Adrenal gland (tissue), 12 donors: ENCODE results near the gene RNF146. TPM values are rescaled to one million over a fixed set of nuclear protein-coding genes. Genes with fewer than 3 reads are reported as not detected.
"Not testable (repeated sequence)": the region's sequence is repeated elsewhere in the genome, so short reads cannot be mapped to it uniquely, and the experiment has no call there.

ENCODE experiments used
- DNase-seq, 7 donors: peaks; one replicate each; pipeline ENCODE4 v3.0.0-alpha.2; 2019 to 2020
- H3K27ac ChIP-seq, 5 donors: fragments of 200-600 bp; sonication (generic) in 4 of 5; 1 replicate in 3 of 5; 2 replicates in 2 of 5; pipeline versions ENCODE4 v1.5.1 to v1.8.0; 2016 to 2020; ENCODE audit warnings: mild to moderate bottlenecking in 1 of 5
- H3K27me3 ChIP-seq: fragments of 200-600 bp; 2 replicates; pipeline ENCODE4 v1.8.0; 2021
- H3K36me3 ChIP-seq, 2 donors: fragments of 200-600 bp; replicated peaks in 1 of 2; 1 replicate in 1 of 2; 2 replicates in 1 of 2; pipeline versions ENCODE4 v1.5.1 to v1.8.0; 2018 to 2022
- H3K4me1 ChIP-seq, 2 donors: fragments of 200-600 bp; replicated peaks in 1 of 2; 1 replicate in 1 of 2; 2 replicates in 1 of 2; pipeline versions ENCODE4 v1.5.1 to v1.8.0; 2018 to 2021
- H3K4me3 ChIP-seq, 4 donors: fragments of 200-600 bp; sonication (generic) in 3 of 4; one replicate each; pipeline ENCODE4 v1.5.1; 2016 to 2018
- H3K9me3 ChIP-seq, 3 donors: fragments of 200-600 bp; sonication (generic) in 1 of 3; replicated peaks in 1 of 3; 1 replicate in 2 of 3; 2 replicates in 1 of 3; pipeline versions ENCODE4 v1.5.1 to v1.8.0; 2016 to 2021
- POLR2A ChIP-seq, 2 donors: fragments of 450-650 bp; IDR thresholded peaks; one replicate each; pipeline ENCODE4 v1.6.1; 2017; ENCODE audit warnings: antibody characterized with exemption in 2 of 2, mild to moderate bottlenecking in 2 of 2, moderate library complexity in 1 of 2
- WGBS, 4 donors: extraction: QIAGEN DNeasy Blood & Tissue Kit in 2 of 4; methylation state at CpG; one replicate each; pipeline versions ENCODE4 v1.1.5 to v1.1.7; 2013 to 2017; 5-methylcytosine and 5-hydroxymethylcytosine counted together
- intact Hi-C, 2 donors: fragments of 100-400 bp; cut with DNase I; formaldehyde crosslinking; loops; one replicate each; pipeline versions ENCODE4 v1.14.1 to v1.15.0; 2022 to 2023
- polyA plus RNA-seq, 3 donors: library from polyadenylated mRNA; stranded (reverse); fragments of 200-250 nt in 2 of 3; fragments of 350-450 nt in 1 of 3; fragmentation: Illumina TruSeq in 1 of 3; extraction: RNeasy Lipid Tissue Mini Kit (QIAGEN cat#74804) in 1 of 3; gene quantifications; one replicate each; pipeline ENCODE4 v1.2.3, GENCODE V29; 2013 to 2014
- total RNA-seq, 9 donors: library from RNA; depleted of rRNA in 4 of 9; stranded (reverse); fragments of >200 nt in 4 of 9; fragments of 120-200 nt in 1 of 9; fragmentation: NEBNext Ultra II Directional in 1 of 9; extraction: Animal tissue kit (Norgen Biotek cat#: 25700) in 1 of 9; gene quantifications; one replicate each; pipeline versions ENCODE4 v1.1.0 to v1.2.4, GENCODE V29; 2013 to 2023
- TF ChIP-seq, protein P1 (sequence below), 6 experiments: fragments of 450-650 bp in 4 of 6; fragments of 200-600 bp in 2 of 6; sonication (generic) in 1 of 6; IDR thresholded peaks; 1 replicate in 5 of 6; 2 replicates in 1 of 6; pipeline versions ENCODE4 v1.5.1 to v1.8.0; 2016 to 2021; ENCODE audit warnings: antibody characterized with exemption in 6 of 6, mild to moderate bottlenecking in 2 of 6, moderate library complexity in 1 of 6
- donor health status: healthy with polysubstance abuse.
- donor health status: Bipolar disorder and iron deficiency.
- donor health status: DM: yes; HTN: yes; CAD: no.
- donor health status: DM: no; HTN: no; CAD: no.
- donor health status: DM: no; HTN: no; CAD: no.
- donor health status: DM: yes; HTN: yes; CAD: no.

The RNF146 gene
- total and polyA plus RNA-seq, 12 donors, result 25.6 to 59.3 (median 43.9) TPM

DNA sequence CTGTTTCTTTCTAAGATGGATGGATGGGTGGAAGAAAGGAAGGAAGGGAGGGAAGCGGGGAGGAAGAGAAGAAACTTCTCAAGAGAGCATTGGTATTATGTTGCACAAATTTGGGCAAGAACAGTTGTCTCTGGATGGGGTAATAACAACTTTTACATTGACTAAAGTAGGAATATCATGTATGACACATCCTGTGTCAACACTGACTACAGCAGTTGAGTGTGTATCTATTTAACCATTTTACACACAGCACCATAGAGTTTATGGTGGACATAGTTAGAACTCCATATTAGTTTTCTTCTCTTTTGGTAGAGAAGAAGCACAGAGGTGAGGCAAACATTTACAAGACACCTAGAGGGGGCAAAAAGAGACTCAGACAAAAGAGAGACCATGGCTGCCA is 44.2 kb upstream of the RNF146 start:
- H3K27ac ChIP-seq, result no peak overlapping the region
- H3K27me3 ChIP-seq, result no peaks in the 10 kb centered on the region
- 47 to 84% (median 75%) methylated on average over 1 of the region's 1 CpG for WGBS, 4 donors
- TF ChIP-seq POLR2A (IDR thresholded peaks at IDR 0.05), result no peak
- TF ChIP-seq, protein P1, sequence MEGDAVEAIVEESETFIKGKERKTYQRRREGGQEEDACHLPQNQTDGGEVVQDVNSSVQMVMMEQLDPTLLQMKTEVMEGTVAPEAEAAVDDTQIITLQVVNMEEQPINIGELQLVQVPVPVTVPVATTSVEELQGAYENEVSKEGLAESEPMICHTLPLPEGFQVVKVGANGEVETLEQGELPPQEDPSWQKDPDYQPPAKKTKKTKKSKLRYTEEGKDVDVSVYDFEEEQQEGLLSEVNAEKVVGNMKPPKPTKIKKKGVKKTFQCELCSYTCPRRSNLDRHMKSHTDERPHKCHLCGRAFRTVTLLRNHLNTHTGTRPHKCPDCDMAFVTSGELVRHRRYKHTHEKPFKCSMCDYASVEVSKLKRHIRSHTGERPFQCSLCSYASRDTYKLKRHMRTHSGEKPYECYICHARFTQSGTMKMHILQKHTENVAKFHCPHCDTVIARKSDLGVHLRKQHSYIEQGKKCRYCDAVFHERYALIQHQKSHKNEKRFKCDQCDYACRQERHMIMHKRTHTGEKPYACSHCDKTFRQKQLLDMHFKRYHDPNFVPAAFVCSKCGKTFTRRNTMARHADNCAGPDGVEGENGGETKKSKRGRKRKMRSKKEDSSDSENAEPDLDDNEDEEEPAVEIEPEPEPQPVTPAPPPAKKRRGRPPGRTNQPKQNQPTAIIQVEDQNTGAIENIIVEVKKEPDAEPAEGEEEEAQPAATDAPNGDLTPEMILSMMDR (IDR thresholded peaks at IDR 0.05), result no peak
- no peaks in the 10 kb centered on the region for H3K36me3 ChIP-seq
- H3K4me1 ChIP-seq, result no peaks in the 10 kb centered on the region
- H3K4me3 ChIP-seq, result no peak overlapping the region
- DNase-seq, result no peak
- H3K9me3 ChIP-seq, result no peaks in the 10 kb centered on the region
- intact Hi-C loops, result no loop called here

DNA sequence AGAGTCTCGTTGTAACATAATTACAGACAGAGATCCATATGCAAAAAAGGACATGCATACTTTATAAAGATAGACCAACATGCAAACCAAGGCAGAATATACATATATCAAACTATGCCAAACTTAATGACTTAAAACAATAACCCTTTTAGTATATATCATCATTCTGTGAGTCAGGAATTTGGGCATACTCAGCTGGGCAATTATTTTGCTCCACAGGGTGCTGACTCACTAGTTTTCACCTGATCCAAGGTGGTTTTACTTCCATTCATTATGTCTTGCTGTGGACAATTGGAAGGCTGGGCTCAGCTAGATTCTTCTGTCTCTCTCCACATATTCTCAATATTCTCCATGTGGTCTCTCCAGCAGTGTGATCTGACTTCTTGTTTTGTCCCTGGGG is 41.2 kb upstream of the RNF146 start:
- no peak for DNase-seq
- intact Hi-C loops, result no loop called here
- H3K27ac ChIP-seq, result no peak overlapping the region
- WGBS, 4 donors, result 47 to 64% (median 60%) methylated on average over 1 of the region's 1 CpG
- TF ChIP-seq, protein P1 (IDR thresholded peaks at IDR 0.05), result no peak
- no peak for TF ChIP-seq POLR2A (IDR thresholded peaks at IDR 0.05)
- H3K4me3 ChIP-seq, result no peak overlapping the region
- no peaks in the 10 kb centered on the region for H3K36me3 ChIP-seq
- no peaks in the 10 kb centered on the region for H3K9me3 ChIP-seq
- H3K27me3 ChIP-seq, result no peaks in the 10 kb centered on the region
- H3K4me1 ChIP-seq, result no peaks in the 10 kb centered on the region

DNA sequence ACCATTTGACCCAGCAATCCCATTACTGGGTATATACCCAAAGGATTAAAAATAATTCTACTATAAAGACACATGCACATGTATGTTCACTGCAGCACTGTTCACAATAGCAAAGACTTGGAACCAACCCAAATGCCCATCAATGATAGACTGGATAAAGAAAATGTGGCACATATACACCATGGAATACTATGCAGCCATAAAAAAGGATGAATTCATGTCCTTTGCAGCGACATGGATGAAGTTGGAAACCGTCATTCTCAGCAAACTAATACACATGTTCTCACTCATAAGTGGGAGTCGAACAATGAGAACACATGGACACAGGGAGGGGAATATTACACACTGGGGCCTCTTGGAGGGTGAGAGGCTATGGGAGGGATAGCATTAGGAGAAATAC is 32.8 kb upstream of the RNF146 start:
- H3K4me3 ChIP-seq, intact Hi-C loops, H3K4me1 ChIP-seq, H3K36me3 ChIP-seq, H3K27me3 ChIP-seq, H3K27ac ChIP-seq, H3K9me3 ChIP-seq, DNase-seq: not testable (repeated sequence)
- WGBS, 4 donors, result 56 to 84% (median 66%) methylated on average over 3 of the region's 3 CpGs

DNA sequence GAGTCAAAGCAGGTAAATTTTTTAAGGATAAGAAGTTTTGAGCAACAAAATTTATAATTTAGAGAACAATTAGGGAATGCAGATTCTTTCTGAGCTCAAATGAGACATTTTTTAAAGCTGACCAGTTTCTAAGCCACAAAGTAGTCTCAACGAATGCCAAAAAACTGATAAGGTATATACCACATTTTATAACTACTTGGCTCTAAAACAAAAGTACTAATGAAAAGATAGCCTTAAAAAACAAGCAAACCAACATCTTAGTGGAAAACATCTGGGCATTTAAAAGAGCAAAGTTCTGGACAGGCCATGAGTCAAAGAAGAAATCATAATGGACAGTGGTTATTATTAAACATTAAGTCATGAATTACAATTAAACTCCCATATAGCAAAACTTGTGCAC is 23.2 kb upstream of the RNF146 start:
- no peak overlapping the region for H3K27ac ChIP-seq
- no peak for DNase-seq
- no peaks in the 10 kb centered on the region for H3K27me3 ChIP-seq
- no peaks in the 10 kb centered on the region for H3K36me3 ChIP-seq
- no peaks in the 10 kb centered on the region for H3K9me3 ChIP-seq
- intact Hi-C loops, result no loop called here
- no peak for TF ChIP-seq POLR2A (IDR thresholded peaks at IDR 0.05)
- TF ChIP-seq, protein P1 (IDR thresholded peaks at IDR 0.05), result no peak
- H3K4me1 ChIP-seq, result no peaks in the 10 kb centered on the region
- H3K4me3 ChIP-seq, result no peak overlapping the region
- WGBS, 4 donors, result 82 to 86% (median 85%) methylated on average over 1 of the region's 1 CpG
